Loucy (cell line): Measurements from ENCODE around the gene DEFB129.

ENCODE experiments used
- H2AFZ ChIP-seq: fragments of 200-600 bp; sonication (generic); 2 replicates; pipeline ENCODE4 v1.6.0; 2016; ENCODE audit warnings: antibody characterized with exemption, mild to moderate bottlenecking, low read length, moderate library complexity
- H3F3A ChIP-seq: fragments of 200-600 bp; 2 replicates; pipeline ENCODE4 v1.6.0; 2016; ENCODE audit warnings: antibody characterized with exemption, low read depth, mild to moderate bottlenecking
- H3K27me3 ChIP-seq: fragments of 200-600 bp; sonication (generic); 2 replicates; pipeline ENCODE4 v1.6.1; 2014; ENCODE audit warnings: low read length, mild to moderate bottlenecking; ENCODE audit not compliant: insufficient read depth, poor library complexity, severe bottlenecking
- H3K36me3 ChIP-seq: fragments of 200-600 bp; sonication (generic); 2 replicates; pipeline ENCODE4 v1.6.1; 2016; ENCODE audit warnings: low read length; ENCODE audit not compliant: insufficient read depth
- H3K4me1 ChIP-seq: fragments of 200-600 bp; sonication (generic); 2 replicates; pipeline ENCODE4 v1.5.1; 2014; ENCODE audit warnings: low read length, mild to moderate bottlenecking; ENCODE audit not compliant: insufficient read depth, poor library complexity, severe bottlenecking
- H3K4me2 ChIP-seq: fragments of 200-600 bp; sonication (generic); 2 replicates; pipeline ENCODE4 v1.6.0; 2014; ENCODE audit warnings: antibody characterized with exemption, low read length, low read depth, mild to moderate bottlenecking; ENCODE audit not compliant: poor library complexity, severe bottlenecking
- H3K4me3 ChIP-seq: fragments of 200-600 bp; sonication (generic); 2 replicates; pipeline ENCODE4 v1.5.1; 2014; ENCODE audit warnings: low read length, mild to moderate bottlenecking, mixed read lengths; ENCODE audit not compliant: poor library complexity, severe bottlenecking
- H3K79me2 ChIP-seq: fragments of 200-600 bp; sonication (generic); 2 replicates; pipeline ENCODE4 v1.6.1; 2014; ENCODE audit warnings: low read length; ENCODE audit not compliant: insufficient read depth
- H3K9ac ChIP-seq: fragments of 200-600 bp; sonication (generic); 2 replicates; pipeline ENCODE4 v1.6.0; 2014; ENCODE audit warnings: mild to moderate bottlenecking, low read depth, low read length, moderate library complexity; ENCODE audit not compliant: poor library complexity, severe bottlenecking
- H3K9me2 ChIP-seq: fragments of 200-600 bp; sonication (generic); replicated peaks from 2 replicates; pipeline ENCODE4 v1.6.1; 2016; ENCODE audit warnings: low read depth, low read length, mixed read lengths
- H3K9me3 ChIP-seq: fragments of 200-600 bp; sonication (generic); 2 replicates; pipeline ENCODE4 v1.6.1; 2014; ENCODE audit warnings: mild to moderate bottlenecking, antibody characterized with exemption, low read length, low read depth; ENCODE audit not compliant: insufficient read depth
- H4K20me1 ChIP-seq: fragments of 200-600 bp; sonication (generic); 2 replicates; pipeline ENCODE4 v1.6.0; 2014; ENCODE audit warnings: antibody characterized with exemption, low read length, mild to moderate bottlenecking; ENCODE audit not compliant: insufficient read depth, poor library complexity, severe bottlenecking
- EZH2phosphoT487 ChIP-seq: fragments of 200-600 bp; IDR thresholded peaks from 2 replicates; pipeline ENCODE4 v1.6.1; 2018; ENCODE audit warnings: antibody characterized with exemption, mild to moderate bottlenecking, moderate library complexity, borderline replicate concordance
- TF ChIP-seq, protein P1 (sequence below): fragments of 200-600 bp; sonication (generic); conservative IDR thresholded peaks from 2 replicates; pipeline ENCODE4 v1.5.1; 2014; ENCODE audit warnings: mild to moderate bottlenecking, antibody characterized with exemption, low read length

The DEFB129 gene

DNA sequence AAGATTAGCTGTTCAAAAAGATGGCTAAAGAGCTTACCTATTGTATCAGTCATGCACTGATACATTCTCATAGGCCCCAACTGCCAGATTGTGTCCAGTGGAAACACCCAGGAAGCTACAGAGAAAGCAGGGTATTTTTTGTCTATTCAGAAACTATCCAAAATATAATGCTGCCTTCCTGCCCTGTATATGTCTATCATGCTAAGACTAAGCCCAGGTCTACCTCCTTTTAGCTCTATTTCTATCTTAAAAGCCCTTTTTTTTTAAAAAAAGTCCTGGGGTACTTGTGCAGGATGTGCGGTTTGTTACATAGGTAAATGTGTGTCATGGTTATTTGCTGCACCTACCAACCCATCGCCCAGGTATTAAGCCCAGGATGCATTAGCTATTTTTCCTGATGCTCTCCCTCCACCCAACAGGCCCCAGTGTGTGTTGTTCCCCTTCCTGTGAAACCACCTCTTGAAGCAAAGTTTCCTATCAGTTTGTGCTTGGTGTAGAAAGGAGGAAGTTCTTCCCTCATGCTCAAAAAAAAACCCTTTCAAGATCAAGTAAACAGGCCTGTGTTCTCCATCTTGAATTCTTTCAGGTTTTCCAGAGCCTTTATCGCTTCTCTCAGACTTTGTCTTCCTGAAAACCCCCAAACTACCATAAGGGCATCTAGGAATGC, 514 bp downstream of the DEFB129 start:
- Histone ChIP-seq H3F3A (no peaks in the 10 kb centered on the region), H3K9me2 (no peaks in the 10 kb centered on the region), H3K9me3 (no peaks in the 10 kb centered on the region), H3K27me3 (no peaks in the 10 kb centered on the region), H3K4me1 (peaks cover 11% of the 10 kb centered on the region), H3K36me3 (no peaks in the 10 kb centered on the region), H2AFZ (peak overlapping the region; percentile 56), H3K79me2 (no peaks in the 10 kb centered on the region), H4K20me1 (no peaks in the 10 kb centered on the region), H3K4me3 (no peak overlapping the region), H3K9ac (no peak overlapping the region), H3K4me2 (peak overlapping the region; percentile 11)
- TF ChIP-seq, protein P1, sequence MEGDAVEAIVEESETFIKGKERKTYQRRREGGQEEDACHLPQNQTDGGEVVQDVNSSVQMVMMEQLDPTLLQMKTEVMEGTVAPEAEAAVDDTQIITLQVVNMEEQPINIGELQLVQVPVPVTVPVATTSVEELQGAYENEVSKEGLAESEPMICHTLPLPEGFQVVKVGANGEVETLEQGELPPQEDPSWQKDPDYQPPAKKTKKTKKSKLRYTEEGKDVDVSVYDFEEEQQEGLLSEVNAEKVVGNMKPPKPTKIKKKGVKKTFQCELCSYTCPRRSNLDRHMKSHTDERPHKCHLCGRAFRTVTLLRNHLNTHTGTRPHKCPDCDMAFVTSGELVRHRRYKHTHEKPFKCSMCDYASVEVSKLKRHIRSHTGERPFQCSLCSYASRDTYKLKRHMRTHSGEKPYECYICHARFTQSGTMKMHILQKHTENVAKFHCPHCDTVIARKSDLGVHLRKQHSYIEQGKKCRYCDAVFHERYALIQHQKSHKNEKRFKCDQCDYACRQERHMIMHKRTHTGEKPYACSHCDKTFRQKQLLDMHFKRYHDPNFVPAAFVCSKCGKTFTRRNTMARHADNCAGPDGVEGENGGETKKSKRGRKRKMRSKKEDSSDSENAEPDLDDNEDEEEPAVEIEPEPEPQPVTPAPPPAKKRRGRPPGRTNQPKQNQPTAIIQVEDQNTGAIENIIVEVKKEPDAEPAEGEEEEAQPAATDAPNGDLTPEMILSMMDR, result no peak
- TF ChIP-seq EZH2phosphoT487, result no peak

DNA sequence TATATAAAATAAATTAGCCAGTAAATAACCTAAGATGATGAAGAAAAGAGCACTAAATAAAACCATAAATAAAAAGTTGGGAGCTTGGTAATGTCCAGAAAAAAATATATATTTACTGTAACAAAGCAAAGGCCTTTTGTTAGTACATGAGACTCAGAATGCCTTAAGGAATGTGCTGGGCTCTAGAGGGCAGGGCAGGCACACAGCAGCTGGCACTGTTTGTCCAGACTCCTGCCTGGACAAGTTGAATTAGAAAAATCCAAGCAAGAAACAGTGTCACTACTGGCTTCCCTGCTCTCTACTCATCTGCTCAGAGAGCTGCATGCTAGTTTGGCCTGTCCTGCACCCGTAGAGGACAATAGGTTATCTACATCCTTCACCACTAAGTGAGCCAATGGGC, 8.8 kb downstream of the DEFB129 start:
- Histone ChIP-seq H4K20me1 (no peaks in the 10 kb centered on the region), H3K9me2 (no peaks in the 10 kb centered on the region), H3K4me1 (peaks cover 22% of the 10 kb centered on the region), H3K9ac (no peak overlapping the region), H3K4me3 (no peak overlapping the region), H3K4me2 (peak overlapping the region; percentile 17), H3F3A (no peaks in the 10 kb centered on the region), H3K27me3 (no peaks in the 10 kb centered on the region), H3K36me3 (no peaks in the 10 kb centered on the region), H2AFZ (no peak overlapping the region), H3K9me3 (no peaks in the 10 kb centered on the region), H3K79me2 (no peaks in the 10 kb centered on the region)
- TF ChIP-seq, protein P1, result peak; percentile 48
- no peak for TF ChIP-seq EZH2phosphoT487

DNA sequence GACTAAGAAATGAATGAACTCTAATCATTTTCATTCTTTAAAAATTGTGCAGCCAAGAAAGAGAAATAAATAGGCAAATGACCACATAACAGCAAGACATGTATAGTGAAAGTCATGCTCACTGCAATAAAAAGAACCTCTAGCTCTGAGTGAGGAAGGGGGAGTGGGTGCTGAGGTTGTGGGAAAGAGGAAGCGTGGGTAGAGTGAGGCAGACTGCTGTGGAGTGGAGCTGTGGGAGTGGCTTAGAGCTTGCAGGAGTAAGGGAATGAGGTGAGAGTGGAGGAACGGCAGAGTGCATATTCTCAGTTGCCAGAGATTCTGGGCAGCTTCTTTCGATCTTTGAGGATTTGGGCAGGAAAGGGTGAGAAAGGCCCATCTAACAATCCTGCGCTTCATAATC, 10.4 kb downstream of the DEFB129 start:
- peak overlapping the region; percentile 2 for H3K4me3 ChIP-seq
- H3K27me3 ChIP-seq, result no peaks in the 10 kb centered on the region
- no peak for TF ChIP-seq EZH2phosphoT487
- TF ChIP-seq, protein P1, result no peak
- H4K20me1 ChIP-seq, result no peaks in the 10 kb centered on the region
- no peaks in the 10 kb centered on the region for H3K9me2 ChIP-seq
- no peak overlapping the region for H2AFZ ChIP-seq
- H3K79me2 ChIP-seq, result no peaks in the 10 kb centered on the region
- H3F3A ChIP-seq, result no peaks in the 10 kb centered on the region
- no peak overlapping the region for H3K9ac ChIP-seq
- no peaks in the 10 kb centered on the region for H3K36me3 ChIP-seq
- H3K4me2 ChIP-seq, result peak overlapping the region; percentile 9
- peaks cover 22% of the 10 kb centered on the region for H3K4me1 ChIP-seq
- no peaks in the 10 kb centered on the region for H3K9me3 ChIP-seq
